ENCODE data around the gene SH2D2A.

The SH2D2A gene

DNA sequence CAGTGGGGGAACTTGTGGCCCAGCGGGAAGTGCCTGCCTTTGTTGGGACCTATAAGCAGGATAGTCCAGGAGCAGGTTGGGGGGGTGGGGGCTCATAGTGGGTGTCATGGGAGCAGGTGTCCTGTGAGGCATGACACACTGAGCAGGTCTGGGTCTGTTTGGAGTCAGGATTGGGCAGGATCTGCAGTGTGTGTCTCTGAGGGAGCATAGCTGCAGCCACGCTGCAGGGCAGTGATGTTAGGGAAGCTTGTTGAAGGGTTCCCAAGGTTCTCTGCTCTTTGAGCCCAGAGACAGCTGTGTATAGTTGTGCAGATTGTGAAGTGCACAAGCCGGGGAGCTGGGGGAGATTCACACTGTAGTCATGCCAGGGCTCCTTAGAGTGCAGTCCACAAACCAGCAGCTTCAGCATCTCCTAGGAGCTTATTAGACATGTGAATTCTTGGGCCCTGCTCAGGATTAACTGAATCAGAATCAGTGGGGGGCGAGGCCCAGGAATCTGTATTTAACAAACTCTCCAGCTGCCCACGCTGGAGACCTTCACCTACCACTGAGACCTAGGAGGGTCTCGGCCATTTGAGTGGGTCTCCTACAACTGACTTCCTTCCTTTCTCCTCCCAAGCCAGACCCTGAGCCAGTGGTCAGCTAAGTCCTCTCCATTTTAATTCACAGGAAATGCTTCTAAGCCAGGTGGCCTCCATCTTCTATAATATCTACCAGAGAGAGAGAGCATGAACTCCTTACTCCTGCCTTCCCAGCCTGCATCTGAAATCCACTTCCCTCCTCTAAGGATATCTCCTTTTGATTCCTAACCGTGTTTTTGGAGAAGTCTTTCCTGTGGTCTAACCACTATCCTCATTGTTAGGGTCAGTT is 31.2 kb upstream of the SH2D2A start:
- DNase-seq: no peak

DNA sequence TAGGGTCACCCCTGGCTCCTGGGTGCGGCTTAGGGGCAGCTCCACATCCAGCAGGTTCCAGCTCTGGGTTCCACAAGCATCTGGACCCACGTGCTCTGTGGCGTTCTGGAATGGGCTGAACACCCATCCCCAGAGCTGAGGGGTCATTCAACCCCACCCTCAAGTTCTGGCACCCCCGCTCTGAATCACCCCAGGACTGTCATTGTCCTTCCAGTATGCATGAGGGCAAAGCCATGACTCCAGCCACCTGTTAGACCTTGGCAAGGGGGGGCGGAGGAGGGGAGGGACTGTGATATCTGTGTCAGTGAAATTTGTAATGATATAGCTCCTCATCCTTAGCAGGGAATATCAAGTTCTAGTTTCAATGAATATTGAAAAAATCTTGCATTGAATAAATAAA is 30.0 kb upstream of the SH2D2A start:
- DNase-seq: no peak

GRCh38 chr1:156845953-156846545 is 29.4 kb upstream of the SH2D2A start:
- DNase-seq: no peak

GRCh38 chr1:156845055-156845952 is 28.7 kb upstream of the SH2D2A start:
- peak; percentile 12 for DNase-seq

DNA sequence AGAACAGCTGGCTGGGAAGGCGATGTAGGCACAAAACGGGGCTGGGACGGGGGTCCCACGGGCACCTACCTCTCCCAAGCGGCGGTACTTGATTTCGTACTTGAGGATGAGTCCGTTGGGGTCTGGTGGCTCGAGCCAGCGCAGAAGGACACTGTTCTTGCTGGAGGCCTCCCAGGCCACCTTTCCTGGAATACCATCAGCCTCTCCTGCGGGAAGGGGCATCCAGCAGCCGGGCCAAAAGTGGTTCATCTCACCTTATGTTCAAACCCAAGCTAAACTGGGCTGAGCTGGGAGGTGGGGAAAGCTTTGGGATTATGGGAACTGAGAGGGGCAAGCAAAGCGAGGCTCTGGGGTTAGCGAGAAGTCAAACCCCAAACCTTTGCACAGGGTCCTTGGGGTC is 28.0 kb upstream of the SH2D2A start:
- no peak for DNase-seq

- no peak for DNase-seq
These were observed 27.5 kb upstream of the SH2D2A start for GRCh38 chr1:156844102-156844501.

GRCh38 chr1:156842618-156843300 is 26.1 kb upstream of the SH2D2A start:
- DNase-seq: no peak

- no peak for DNase-seq
These were observed 24.7 kb upstream of the SH2D2A start for GRCh38 chr1:156841295-156841855.

DNA sequence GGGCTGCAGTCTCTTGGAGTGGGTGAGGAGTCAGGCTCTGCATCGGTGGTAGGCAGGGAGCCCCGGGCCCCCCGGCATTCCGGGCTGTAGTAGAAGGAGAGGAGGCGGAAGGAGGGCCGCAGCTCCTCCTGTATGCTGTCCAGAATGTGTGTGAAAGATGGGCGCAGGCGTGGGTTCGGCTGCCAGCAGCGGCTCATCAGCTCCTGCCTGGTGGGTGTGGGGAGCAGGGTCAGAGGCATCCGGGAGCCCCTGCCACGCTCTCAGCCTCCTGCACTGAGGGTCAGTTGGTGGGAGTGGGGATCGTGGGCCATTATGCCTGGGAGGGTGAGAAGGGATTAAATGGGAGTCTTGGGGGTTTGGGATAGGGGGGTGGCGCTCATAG is 24.2 kb upstream of the SH2D2A start:
- no peak for DNase-seq

- DNase-seq: no peak
These were observed 23.7 kb upstream of the SH2D2A start for GRCh38 chr1:156840186-156840897.

- no peak for DNase-seq
These were observed 22.9 kb upstream of the SH2D2A start for GRCh38 chr1:156839426-156840109.

- peak; percentile 34 for DNase-seq
These were observed 22.3 kb upstream of the SH2D2A start for GRCh38 chr1:156838972-156839371.

- DNase-seq: no peak
These were observed 20.2 kb upstream of the SH2D2A start for GRCh38 chr1:156836892-156837291.

DNA sequence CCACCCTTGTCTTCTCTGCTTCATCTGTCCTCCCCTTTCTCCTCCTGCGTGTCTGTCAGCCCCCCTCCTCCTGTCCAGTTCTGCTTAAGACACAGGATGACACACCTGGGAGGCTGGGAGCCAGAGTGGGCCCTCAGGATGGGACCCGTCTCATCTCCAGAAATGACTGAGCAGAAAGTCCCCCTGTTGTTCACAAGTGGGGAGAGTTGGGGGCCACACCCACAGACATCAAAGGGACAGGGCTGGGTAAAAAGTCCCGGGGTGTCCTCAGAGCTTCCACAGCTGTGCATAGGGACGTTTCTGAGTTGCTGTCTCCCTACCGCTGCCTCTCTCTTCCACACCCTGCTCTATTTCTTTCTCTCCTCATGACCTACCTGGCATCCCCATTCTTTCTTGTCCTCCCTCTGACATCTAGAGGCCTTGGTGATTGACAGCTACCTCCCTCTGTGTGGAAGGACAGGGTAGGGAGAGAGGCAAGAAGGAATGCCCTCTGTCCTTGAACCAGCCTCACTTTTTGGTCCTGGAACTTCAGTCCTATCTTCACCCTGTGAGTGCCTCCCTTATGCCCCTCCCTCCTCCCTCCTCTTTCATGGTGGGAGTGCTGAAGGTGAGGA is 19.5 kb upstream of the SH2D2A start:
- DNase-seq: peak; percentile 17

DNA sequence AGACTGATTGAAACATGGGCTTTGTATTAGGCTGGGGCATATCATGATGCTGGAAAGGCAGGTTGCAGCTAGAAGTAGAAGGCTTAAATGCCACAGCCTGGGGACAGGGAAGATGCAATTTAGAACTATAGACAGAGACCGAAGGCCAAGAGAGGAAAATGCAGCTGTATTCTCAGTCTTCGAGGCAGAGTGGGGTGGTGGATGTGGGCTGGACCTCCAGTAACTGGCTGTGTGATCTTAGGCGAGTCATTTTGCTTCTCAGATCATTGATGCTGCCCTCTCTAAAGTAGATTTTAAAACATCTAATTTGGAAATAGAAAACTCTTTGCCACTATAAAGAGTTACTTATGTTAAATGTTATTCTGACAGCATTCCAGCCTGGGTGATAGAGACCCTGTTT is 17.7 kb upstream of the SH2D2A start:
- DNase-seq: no peak

DNA sequence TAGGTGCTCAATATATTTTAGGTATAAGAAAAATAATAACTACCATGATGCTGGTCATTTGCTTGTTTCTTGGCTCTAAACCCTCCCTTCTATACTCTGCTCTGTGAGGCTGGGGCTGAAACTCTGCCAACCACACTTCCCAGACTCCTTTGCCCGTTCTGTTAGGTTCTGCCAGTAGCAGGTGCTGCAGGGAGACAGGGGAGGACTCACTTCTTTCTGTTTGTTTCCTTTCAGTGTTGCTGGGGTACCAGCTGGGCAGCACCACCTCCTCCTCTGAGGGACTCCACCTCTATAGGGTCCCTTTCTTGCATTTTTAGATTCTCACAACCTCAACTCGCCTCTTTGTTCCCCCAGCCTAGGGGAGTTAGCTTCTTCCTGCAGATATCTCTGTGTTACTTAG is 17.0 kb upstream of the SH2D2A start:
- no peak for DNase-seq

GRCh38 chr1:156832434-156832833 is 15.8 kb upstream of the SH2D2A start:
- no peak for DNase-seq

GRCh38 chr1:156828400-156829124 is 11.9 kb upstream of the SH2D2A start:
- no peak for DNase-seq

- DNase-seq: no peak
These were observed 10.0 kb upstream of the SH2D2A start for GRCh38 chr1:156826630-156827029.

DNA sequence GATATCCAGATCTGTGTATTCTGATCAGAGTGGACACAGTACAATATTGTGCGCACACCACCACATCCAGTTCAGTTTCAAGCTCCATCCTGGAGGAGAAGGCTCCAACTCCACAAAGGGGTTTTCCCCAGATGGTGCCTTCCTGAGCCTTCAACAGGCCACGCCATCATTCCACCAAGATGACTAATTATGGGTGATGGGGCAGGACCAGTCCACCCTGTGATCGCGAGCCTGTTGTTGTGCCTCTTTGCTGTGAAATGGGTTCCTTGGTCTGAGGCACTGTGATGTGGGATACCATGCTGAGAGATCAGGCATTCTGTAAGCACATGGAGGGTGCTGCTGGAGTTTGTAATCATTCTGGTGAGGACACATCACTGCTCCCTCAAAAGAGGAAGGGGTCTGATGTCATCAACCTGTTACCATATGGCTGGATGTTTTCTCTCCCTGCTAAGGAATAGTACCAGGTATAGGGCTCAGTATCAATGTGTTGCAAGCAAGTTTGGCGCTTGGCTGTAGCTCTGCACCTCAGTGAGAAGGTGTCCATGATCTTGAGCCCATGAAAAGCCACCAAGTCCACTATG is 6.7 kb upstream of the SH2D2A start:
- no peak for DNase-seq
